NB4 (cell line): Measurements from ENCODE around the gene ZNF91.
"Not testable (repeated sequence)": the region's sequence is repeated elsewhere in the genome, so short reads cannot be mapped to it uniquely, and the experiment has no call there.

Experiments used
- POLR2A ChIP-seq: IDR thresholded peaks from 2 replicates; pipeline ENCODE4 v1.6.1; 2011; ENCODE audit warnings: mild to moderate bottlenecking; ENCODE audit not compliant: insufficient read length; ENCODE audit errors: extremely low read depth
- TF ChIP-seq, protein P1 (sequence below): IDR thresholded peaks from one replicate; pipeline ENCODE4 v1.5.1; 2012; ENCODE audit warnings: low read depth, low read length

DNA sequence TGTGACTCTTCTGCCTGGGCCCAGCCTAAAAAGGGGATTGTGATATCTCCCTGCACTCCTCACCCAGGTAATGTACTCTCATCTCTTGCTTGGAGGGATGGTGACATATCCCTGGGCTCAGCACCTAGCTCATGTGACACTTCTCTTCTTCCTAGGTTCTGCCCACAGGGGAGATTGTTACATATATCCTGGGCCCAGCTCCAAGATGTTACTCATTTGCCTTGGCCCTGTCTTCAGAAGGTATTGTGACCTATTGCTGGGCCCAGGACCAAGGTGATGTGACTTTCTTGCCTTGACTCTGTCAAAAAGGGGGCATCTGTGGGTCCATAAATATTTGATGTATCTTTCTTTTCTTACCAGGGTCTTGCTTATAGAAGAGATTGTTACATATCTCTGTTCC is 73.9 kb downstream of the ZNF91 start:
- TF ChIP-seq POLR2A, result not testable (repeated sequence)
- TF ChIP-seq, protein P1, sequence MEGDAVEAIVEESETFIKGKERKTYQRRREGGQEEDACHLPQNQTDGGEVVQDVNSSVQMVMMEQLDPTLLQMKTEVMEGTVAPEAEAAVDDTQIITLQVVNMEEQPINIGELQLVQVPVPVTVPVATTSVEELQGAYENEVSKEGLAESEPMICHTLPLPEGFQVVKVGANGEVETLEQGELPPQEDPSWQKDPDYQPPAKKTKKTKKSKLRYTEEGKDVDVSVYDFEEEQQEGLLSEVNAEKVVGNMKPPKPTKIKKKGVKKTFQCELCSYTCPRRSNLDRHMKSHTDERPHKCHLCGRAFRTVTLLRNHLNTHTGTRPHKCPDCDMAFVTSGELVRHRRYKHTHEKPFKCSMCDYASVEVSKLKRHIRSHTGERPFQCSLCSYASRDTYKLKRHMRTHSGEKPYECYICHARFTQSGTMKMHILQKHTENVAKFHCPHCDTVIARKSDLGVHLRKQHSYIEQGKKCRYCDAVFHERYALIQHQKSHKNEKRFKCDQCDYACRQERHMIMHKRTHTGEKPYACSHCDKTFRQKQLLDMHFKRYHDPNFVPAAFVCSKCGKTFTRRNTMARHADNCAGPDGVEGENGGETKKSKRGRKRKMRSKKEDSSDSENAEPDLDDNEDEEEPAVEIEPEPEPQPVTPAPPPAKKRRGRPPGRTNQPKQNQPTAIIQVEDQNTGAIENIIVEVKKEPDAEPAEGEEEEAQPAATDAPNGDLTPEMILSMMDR, result not testable (repeated sequence)
